NB4 (cell line): ENCODE measurements around the gene GALM.
"Not testable (repeated sequence)": the region's sequence is repeated elsewhere in the genome, so short reads cannot be mapped to it uniquely, and the experiment has no call there.

Source experiments
- DNase-seq: peaks from one replicate; pipeline ENCODE4 v3.0.0; 2010; ENCODE audit warnings: low read depth
- H3K4me3 ChIP-seq: one replicate; pipeline ENCODE4 v1.5.1; 2011; ENCODE audit warnings: mild to moderate bottlenecking, low read depth, low read length, moderate library complexity
- MYC ChIP-seq: IDR thresholded peaks from 2 replicates; pipeline ENCODE4 v1.6.1; 2011; ENCODE audit warnings: low read depth, low read length
- POLR2A ChIP-seq: IDR thresholded peaks from 2 replicates; pipeline ENCODE4 v1.6.1; 2011; ENCODE audit warnings: mild to moderate bottlenecking; ENCODE audit not compliant: insufficient read length; ENCODE audit errors: extremely low read depth
- TF ChIP-seq, protein P1 (sequence below): IDR thresholded peaks from one replicate; pipeline ENCODE4 v1.5.1; 2012; ENCODE audit warnings: low read depth, low read length
- TF ChIP-seq, protein P2 (sequence below): IDR thresholded peaks from 2 replicates; pipeline ENCODE4 v1.6.1; 2011; ENCODE audit warnings: low read depth, low read length

GALM gene

GRCh38 chr2:38633895-38634294, 32.0 kb upstream of the GALM start:
- TF ChIP-seq, protein P1, sequence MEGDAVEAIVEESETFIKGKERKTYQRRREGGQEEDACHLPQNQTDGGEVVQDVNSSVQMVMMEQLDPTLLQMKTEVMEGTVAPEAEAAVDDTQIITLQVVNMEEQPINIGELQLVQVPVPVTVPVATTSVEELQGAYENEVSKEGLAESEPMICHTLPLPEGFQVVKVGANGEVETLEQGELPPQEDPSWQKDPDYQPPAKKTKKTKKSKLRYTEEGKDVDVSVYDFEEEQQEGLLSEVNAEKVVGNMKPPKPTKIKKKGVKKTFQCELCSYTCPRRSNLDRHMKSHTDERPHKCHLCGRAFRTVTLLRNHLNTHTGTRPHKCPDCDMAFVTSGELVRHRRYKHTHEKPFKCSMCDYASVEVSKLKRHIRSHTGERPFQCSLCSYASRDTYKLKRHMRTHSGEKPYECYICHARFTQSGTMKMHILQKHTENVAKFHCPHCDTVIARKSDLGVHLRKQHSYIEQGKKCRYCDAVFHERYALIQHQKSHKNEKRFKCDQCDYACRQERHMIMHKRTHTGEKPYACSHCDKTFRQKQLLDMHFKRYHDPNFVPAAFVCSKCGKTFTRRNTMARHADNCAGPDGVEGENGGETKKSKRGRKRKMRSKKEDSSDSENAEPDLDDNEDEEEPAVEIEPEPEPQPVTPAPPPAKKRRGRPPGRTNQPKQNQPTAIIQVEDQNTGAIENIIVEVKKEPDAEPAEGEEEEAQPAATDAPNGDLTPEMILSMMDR: no peak
- TF ChIP-seq POLR2A: no peak
- no peak for TF ChIP-seq MYC
- TF ChIP-seq, protein P2, sequence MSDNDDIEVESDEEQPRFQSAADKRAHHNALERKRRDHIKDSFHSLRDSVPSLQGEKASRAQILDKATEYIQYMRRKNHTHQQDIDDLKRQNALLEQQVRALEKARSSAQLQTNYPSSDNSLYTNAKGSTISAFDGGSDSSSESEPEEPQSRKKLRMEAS: no peak
- no peak for DNase-seq
- H3K4me3 ChIP-seq: no peak overlapping the region

DNA sequence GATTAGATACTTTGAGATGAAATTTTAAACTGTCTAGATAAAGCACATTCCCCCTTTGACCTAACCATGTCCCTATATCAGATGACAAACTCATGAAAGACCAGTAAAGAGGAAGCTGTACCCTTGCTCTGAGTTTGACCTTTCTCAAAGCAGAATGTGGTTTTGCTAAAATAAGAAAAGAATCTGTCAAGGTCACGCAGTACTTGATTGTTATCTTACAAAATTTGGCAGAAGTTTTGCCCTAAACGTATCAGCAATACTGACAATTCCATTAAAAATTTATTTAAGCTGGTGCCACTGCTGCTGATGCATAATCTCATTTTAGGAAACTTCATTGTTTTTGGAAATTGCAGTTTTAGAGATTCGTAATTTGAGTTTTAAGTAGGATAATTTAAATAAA, 31.2 kb upstream of the GALM start:
- DNase-seq: peak; percentile 91
- peak overlapping the region; percentile 1 for H3K4me3 ChIP-seq
- TF ChIP-seq, protein P1: no peak
- TF ChIP-seq, protein P2: no peak

- peak overlapping the region; percentile 1 for H3K4me3 ChIP-seq
- no peak for TF ChIP-seq POLR2A
- TF ChIP-seq, protein P2: no peak
- no peak for TF ChIP-seq MYC
- DNase-seq: no peak
Measured at GRCh38 chr2:38635139-38635538, 30.8 kb upstream of the GALM start.

DNA sequence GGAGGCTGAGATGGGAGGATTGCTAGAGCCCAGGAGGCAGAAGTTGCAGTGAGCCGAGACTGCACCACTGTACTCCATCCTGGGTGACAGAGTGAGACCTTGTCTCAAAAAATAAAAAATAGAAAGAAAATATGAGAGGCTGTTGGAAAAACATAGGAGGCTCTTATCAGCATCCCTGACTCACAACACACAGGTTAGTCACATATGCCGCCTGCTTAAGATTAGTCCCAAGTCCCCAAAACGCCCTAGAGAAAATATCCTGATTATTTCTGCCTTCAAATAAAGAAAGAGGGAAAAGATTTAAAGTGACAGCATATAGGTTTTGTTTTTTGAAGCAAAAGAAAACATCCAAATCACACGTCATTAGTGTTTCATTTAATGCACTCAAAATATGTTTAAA, 29.8 kb upstream of the GALM start:
- TF ChIP-seq, protein P2: no peak
- no peak for TF ChIP-seq POLR2A
- TF ChIP-seq MYC: no peak
- TF ChIP-seq, protein P1: no peak
- H3K4me3 ChIP-seq: no peak overlapping the region

DNA sequence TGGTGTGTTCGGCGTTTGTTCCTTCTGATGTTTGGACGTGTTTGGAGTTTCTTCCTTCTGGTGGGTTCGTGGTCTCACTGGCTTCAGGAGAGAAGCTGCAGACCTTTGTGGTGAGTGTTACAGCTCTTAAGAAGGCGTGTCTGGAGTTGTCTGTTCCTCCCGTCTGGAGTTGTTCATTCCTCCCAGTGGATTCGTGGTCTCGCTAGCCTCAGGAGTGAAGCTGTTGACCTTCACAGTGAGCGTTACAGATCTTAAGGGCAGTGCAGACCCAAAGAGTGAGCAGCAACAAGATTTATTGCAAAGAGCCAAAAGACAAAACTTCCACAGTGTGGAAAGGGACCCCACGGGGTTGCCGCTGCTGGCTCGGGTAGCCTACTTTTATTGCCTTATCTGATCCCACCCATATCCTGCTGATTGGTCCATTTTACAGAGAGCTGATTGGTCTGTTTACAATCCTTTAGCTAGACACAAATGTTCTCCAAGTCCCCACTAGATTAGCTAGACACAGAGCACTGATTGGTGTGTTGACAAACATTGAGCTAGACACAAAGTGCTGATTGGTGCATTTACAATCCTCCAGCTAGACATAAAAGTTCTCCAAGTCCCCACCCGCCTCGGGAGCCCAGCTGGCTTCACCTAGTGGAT, 23.4 kb upstream of the GALM start:
- H3K4me3 ChIP-seq: not testable (repeated sequence)
- DNase-seq: peak; percentile 57

More for the DNA sequence above, 29.8 kb upstream of the GALM start:
- DNase-seq: no peak

- no peak overlapping the region for H3K4me3 ChIP-seq
- no peak for TF ChIP-seq MYC
- TF ChIP-seq, protein P1: no peak
- TF ChIP-seq POLR2A: no peak
- TF ChIP-seq, protein P2: no peak
- DNase-seq: no peak
Measured at GRCh38 chr2:38643021-38643671, 22.8 kb upstream of the GALM start.
